ENCODE data around the gene KCTD3. TPM values are rescaled to one million over a fixed set of nuclear protein-coding genes. Genes with fewer than 3 reads are reported as not detected.

The KCTD3 gene
- total and polyA plus RNA-seq, 2 experiments from 2014 or later, result 36.7 to 61.2 TPM

- H3K36me3 ChIP-seq (replicated peaks; ENCODE audit: insufficient read depth, low read depth), result no peaks in the 10 kb centered on the region
- no peaks in the 10 kb centered on the region for H4K20me1 ChIP-seq (ENCODE audit: insufficient read depth, poor library complexity, severe bottlenecking)
- no peak overlapping the region for H3K4me3 ChIP-seq
- no peaks in the 10 kb centered on the region for H3K4me1 ChIP-seq (ENCODE audit: insufficient read depth)
- no peak for TF ChIP-seq EZH2phosphoT487 (IDR thresholded peaks at IDR 0.05; ENCODE audit: low read depth, severe bottlenecking, unreplicated experiment)
- no peak for TF ChIP-seq CTCF (IDR thresholded peaks at IDR 0.05; ENCODE audit: poor library complexity)
- no peak for TF ChIP-seq EZH2 (IDR thresholded peaks at IDR 0.05; ENCODE audit: borderline replicate concordance)
- H2AFZ ChIP-seq, result no peak overlapping the region
- no peaks in the 10 kb centered on the region for H3K27me3 ChIP-seq
- peaks cover 3% of the 10 kb centered on the region for H3K9me2 ChIP-seq (replicated peaks; ENCODE audit: insufficient read depth)
- H3K4me2 ChIP-seq, result no peak overlapping the region
- H3K79me2 ChIP-seq, result no peaks in the 10 kb centered on the region
- DNase-seq (ENCODE audit: low spot score), result no peak
- H3K27ac ChIP-seq, result no peak overlapping the region
- no peaks in the 10 kb centered on the region for H3K9me3 ChIP-seq (ENCODE audit: low read depth)
- 86% methylated on average over 4 of the region's 4 CpGs for WGBS (ENCODE audit: low lambda C conversion rate, missing lambda C conversion rate)
Observed at GRCh38 chr1:215643592-215644321, 76.7 kb downstream of the KCTD3 start.

GRCh38 chr1:215645182-215645581, 78.1 kb downstream of the KCTD3 start:
- Histone ChIP-seq H3K9me2 (replicated peaks; ENCODE audit: insufficient read depth) (peaks cover 3% of the 10 kb centered on the region), H3K4me2 (no peak overlapping the region), H3K27ac (no peak overlapping the region), H4K20me1 (ENCODE audit: insufficient read depth, poor library complexity, severe bottlenecking) (no peaks in the 10 kb centered on the region), H3K4me1 (ENCODE audit: insufficient read depth) (no peaks in the 10 kb centered on the region), H3K79me2 (no peaks in the 10 kb centered on the region), H2AFZ (no peak overlapping the region), H3K36me3 (replicated peaks; ENCODE audit: insufficient read depth, low read depth) (no peaks in the 10 kb centered on the region), H3K4me3 (no peak overlapping the region), H3K9me3 (ENCODE audit: low read depth) (no peaks in the 10 kb centered on the region), H3K27me3 (no peaks in the 10 kb centered on the region)
- TF ChIP-seq CTCF (IDR thresholded peaks at IDR 0.05; ENCODE audit: poor library complexity) (no peak), EZH2 (IDR thresholded peaks at IDR 0.05; ENCODE audit: borderline replicate concordance) (no peak), EZH2phosphoT487 (IDR thresholded peaks at IDR 0.05; ENCODE audit: low read depth, severe bottlenecking, unreplicated experiment) (no peak)
- WGBS (ENCODE audit: low lambda C conversion rate, missing lambda C conversion rate), result 92% methylated on average over 4 of the region's 4 CpGs
- no peak for DNase-seq (ENCODE audit: low spot score)

- H3K9me2 ChIP-seq (replicated peaks; ENCODE audit: insufficient read depth), result peaks cover 3% of the 10 kb centered on the region
- H4K20me1 ChIP-seq (ENCODE audit: insufficient read depth, poor library complexity, severe bottlenecking), result no peaks in the 10 kb centered on the region
- H3K4me2 ChIP-seq, result no peak overlapping the region
- H3K4me1 ChIP-seq (ENCODE audit: insufficient read depth), result no peaks in the 10 kb centered on the region
- H2AFZ ChIP-seq, result no peak overlapping the region
- H3K9me3 ChIP-seq (ENCODE audit: low read depth), result no peaks in the 10 kb centered on the region
- H3K36me3 ChIP-seq (replicated peaks; ENCODE audit: insufficient read depth, low read depth), result no peaks in the 10 kb centered on the region
- H3K27me3 ChIP-seq, result no peaks in the 10 kb centered on the region
- H3K4me3 ChIP-seq, result no peak overlapping the region
- 99% methylated on average over 2 of the region's 2 CpGs for WGBS (ENCODE audit: low lambda C conversion rate, missing lambda C conversion rate)
- DNase-seq (ENCODE audit: low spot score), result no peak
- no peak overlapping the region for H3K27ac ChIP-seq
- no peaks in the 10 kb centered on the region for H3K79me2 ChIP-seq
- TF ChIP-seq EZH2phosphoT487 (IDR thresholded peaks at IDR 0.05; ENCODE audit: low read depth, severe bottlenecking, unreplicated experiment), result no peak
- no peak for TF ChIP-seq EZH2 (IDR thresholded peaks at IDR 0.05; ENCODE audit: borderline replicate concordance)
- no peak for TF ChIP-seq CTCF (IDR thresholded peaks at IDR 0.05; ENCODE audit: poor library complexity)
Observed at GRCh38 chr1:215645861-215646260, 78.8 kb downstream of the KCTD3 start.
